DND-41 (cell line): Measurements from ENCODE around the gene AFF2.

Source experiments
- EZH2 ChIP-seq: IDR thresholded peaks from 3 replicates; pipeline ENCODE4 v1.6.1; 2012; ENCODE audit warnings: borderline replicate concordance, low read depth, mild to moderate bottlenecking, moderate library complexity, low read length, inconsistent platforms; ENCODE audit not compliant: severe bottlenecking
- TF ChIP-seq, protein P1 (sequence below): IDR thresholded peaks from 2 replicates; pipeline ENCODE4 v1.5.1; 2012; ENCODE audit warnings: borderline replicate concordance, low read length, moderate library complexity, mild to moderate bottlenecking; ENCODE audit not compliant: poor library complexity, severe bottlenecking; ENCODE audit errors: extremely low read depth

DNA sequence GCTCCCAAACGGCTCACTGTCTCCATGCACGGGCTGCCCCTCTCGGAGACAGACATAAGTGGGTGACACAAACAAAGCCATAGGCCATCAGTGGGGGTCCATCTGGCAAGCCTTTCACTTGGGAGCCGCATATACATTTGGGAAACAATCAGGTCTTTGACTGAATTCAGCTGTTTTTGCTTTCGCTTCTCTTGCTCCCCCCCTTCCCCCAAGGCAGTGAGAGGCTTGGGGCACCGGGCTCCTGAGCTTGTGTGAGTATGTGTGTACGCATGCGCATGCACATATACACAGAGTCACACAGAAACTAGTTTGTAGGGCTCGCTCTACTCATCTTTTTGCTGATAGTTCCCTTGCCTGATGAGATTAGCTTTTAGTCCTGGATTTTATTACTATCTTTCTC, 284.4 kb downstream of the AFF2 start:
- TF ChIP-seq, protein P1, sequence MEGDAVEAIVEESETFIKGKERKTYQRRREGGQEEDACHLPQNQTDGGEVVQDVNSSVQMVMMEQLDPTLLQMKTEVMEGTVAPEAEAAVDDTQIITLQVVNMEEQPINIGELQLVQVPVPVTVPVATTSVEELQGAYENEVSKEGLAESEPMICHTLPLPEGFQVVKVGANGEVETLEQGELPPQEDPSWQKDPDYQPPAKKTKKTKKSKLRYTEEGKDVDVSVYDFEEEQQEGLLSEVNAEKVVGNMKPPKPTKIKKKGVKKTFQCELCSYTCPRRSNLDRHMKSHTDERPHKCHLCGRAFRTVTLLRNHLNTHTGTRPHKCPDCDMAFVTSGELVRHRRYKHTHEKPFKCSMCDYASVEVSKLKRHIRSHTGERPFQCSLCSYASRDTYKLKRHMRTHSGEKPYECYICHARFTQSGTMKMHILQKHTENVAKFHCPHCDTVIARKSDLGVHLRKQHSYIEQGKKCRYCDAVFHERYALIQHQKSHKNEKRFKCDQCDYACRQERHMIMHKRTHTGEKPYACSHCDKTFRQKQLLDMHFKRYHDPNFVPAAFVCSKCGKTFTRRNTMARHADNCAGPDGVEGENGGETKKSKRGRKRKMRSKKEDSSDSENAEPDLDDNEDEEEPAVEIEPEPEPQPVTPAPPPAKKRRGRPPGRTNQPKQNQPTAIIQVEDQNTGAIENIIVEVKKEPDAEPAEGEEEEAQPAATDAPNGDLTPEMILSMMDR, result no peak
- no peak for TF ChIP-seq EZH2
